ENCODE measurements around the gene MGMT.
A peak's percentile ranks its signal among the peaks of the same experiment; 100 is the strongest.

The MGMT gene

DNA sequence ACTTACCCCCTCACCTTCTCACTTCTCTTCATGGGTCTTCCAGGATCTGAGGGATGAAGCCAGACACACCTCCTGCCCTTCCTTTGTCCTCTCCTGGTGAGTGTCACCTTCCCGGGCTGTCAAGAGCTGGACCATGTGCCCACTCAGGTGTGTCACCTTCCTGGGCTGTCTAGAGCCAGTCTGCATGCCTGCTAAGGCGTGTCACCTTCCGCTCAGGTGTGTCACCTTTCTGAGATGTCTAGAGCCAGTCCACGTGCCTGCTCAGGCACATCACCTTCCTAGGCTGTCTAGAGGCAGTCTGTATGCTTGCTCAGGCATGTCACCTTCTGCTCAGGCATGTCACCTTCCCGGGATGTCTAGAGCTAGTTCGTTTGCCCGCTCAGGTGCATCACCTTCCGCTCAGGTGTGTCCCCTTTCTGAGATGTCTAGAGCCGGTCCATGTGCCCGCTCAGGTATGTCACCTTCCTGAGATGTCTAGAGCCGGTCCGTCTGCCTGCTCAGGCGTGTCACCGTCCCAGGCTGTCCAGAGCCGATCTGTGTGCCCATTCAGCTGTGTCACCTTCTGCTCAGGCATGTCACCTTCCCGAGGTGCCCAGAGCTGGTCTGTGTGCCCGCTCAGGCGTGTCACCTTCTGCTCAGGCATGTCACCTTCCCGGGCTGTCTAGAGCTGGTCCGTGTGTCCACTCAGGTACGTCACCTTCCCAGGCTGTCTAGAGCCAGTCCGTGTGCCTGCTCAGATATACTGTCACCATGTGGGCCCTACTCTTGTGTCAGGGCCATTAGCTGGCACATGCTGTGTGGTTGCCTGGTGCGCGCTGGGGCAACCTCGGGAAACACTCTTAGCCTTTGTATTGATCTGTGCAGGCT lies 251.7 kb downstream of the MGMT start:
- no peak for DNase-seq

DNA sequence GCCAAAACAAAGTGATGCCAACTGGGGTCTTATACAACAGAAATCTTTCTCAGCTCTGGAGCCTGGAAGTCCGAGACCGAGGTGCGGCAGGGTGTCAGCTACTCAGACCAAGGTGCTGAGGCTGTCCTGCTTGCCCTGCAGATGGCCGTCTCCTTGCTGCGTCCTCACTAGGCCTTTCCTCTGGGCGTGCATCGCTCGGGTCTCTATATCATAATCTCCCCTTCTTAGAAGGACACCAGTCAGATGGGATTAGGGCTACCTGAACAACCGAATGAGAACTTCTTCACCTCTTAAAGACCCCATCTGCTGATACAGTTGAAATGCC lies 252.3 kb downstream of the MGMT start:
- DNase-seq = no peak

DNA sequence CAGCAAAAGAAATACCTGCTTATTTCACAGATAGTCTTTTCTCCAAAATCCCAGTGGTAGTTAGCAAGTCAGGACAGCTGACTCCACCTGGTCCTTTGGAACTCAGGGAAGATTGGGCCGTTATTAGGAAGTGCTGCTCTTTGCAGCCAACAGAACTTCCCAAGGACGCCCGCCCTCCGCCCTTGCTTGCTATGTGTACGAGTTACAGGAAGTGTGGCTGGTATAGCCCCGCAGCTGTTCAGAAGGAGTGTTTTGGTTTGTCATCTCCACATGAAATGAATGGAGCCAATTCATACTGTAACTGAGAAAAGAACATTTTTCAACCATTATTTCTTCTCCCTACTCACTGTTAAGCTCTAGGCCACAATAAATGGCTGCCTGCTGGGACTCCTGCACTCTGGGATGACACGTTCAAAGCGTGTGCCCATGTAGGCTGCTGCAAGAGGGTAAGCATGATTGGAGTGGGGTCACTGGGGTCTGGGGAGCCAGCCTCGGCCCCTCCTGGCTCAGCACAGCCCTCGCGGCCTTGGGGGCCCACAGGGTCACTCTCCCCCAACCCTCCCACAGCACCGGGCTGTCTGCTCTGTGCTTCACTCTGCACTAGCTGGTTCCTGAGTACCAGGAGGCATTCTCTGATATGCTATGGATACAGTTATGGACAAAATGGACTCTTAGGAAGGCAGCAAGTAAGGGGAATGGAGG lies 253.0 kb downstream of the MGMT start:
- DNase-seq = peak; percentile 7

DNA sequence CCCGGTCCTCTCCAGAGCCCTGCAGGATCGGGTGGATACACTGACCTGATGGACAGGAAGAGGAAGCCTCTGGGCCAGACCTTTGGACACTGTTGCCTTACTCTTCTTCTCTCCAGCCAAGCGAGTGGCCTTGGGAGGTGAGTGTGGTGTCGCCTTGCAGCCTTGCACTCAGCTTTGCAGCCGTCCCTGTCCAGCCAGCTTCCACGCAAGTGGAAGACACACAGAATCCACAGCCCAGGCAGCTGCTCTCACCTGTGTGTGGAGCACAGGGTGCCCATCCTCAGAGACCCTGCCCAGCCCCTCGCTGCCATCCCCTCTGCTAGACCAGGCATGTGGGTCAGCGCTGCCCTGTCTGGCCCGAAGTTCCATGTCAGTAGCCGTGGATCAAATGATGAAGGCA lies 258.0 kb downstream of the MGMT start:
- DNase-seq = no peak

DNA sequence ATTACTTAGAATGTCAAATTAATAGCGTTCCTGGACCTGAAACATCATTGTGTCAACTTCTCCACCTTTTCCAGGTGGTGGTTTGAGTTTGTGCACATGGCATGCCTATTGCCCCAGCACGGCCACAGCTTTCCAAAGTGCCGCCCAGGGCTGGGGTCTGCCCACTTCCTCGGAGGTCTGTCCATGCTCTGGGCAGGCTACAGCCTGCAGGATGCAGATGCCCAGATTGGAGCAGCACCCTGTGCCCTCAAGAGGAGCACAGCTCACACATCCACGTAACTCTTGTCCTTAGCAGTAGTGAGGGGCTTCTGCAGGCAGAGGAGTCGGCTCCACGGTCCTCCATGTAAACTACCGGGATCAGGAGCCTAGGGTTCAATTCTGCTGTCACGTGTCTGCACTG lies 258.4 kb downstream of the MGMT start:
- DNase-seq = no peak

DNA sequence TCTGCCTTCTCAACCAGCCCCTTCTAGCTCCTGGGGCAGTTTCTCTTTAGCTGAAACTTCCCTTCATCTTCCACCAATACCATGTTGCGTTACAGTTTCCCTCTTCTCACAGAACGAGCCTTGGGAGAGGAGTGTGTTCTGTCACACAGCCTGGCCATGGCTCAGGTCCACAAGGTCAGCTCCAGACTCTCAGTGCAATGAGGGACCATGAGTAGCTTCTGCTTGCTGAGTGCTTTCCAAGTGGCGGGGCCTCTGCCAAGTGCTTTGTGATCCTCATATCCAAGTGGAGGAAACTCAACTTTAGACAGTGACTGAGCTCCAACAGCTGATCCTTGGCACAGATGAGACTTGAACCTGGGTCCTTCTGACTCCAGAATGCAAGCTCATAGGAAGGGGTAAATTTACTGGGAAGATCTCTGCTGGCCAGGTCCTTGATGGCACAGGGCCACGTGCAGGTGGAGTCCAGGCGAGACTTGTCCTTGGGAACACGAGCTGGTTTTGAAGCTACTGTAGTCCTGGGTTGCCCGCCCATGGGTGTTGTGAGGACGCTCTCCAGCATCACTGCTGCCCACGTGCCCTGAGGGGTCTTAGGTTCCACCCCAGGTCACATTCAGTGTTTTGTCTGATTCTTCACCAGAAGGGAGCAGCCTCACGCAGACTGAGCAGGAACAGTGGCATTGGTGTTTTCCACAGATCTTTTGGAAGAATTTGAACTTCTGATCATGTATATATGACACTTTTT lies 259.0 kb downstream of the MGMT start:
- no peak for DNase-seq

DNA sequence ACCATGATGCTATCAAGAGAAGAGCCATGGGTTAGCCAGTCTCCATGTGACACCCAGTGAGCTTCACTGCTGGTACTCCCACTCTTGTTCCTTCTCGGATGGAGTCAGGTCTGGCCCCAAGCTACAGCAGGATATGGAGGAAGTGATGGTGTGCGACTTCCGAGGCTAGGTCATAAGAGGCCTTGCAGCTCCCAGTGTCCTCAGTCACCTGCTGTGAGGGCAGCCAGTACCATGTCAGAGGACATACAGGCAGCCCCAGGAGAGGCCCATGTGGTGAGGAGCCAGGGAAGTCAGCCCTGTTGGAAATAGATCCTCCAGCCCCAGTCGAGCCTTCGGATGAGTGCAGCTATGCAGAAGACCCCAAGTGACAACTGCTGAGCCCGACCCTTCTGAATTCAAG lies 260.0 kb downstream of the MGMT start:
- no peak for DNase-seq

DNA sequence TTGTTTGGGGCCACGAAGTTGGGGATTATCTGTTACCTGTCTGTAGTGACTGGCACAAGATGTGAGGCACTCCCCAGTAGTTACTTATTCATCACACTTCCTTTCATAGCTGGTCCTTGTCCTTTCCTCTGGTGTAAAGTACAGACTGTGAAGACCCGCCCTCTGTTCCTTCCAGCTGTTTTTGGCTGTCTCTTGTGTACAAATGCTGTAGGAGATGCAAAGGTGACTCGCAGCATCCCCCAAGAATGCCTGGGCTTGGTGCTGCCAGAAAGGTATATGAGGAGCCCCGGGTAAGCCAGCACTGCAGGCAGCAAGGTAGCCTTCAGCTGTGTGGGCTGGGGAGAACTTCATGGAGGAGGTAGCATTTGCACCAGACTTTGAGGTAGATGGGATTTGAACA lies 260.5 kb downstream of the MGMT start:
- no peak for DNase-seq

DNA sequence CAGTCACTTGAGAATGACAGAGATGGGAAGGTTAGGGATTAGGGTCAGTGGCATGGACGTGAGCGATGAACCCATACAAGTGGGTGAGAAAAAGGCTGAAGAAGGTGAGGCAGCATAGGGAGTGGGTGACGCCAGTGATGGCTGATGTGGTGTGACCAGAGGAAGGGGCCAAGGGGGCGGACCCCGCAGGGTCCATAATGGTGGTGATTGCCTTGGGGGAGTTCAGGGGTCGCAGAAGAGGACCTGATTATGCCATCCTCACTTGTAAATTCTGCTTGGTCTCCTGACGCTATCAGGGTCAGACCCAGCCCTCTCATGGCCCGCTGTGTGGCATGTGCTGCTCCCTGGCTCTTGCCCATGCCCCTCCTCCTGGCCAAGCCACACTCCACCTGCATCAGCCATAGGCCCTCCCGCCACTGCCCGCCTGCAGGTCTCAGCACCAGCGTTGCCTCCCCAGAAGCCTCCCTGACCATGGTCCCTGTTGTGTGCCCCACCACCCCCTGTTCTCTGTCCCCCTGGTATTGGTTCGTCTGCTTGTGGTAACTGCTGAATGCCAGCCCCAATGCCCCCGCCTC lies 261.3 kb downstream of the MGMT start:
- no peak for DNase-seq

DNA sequence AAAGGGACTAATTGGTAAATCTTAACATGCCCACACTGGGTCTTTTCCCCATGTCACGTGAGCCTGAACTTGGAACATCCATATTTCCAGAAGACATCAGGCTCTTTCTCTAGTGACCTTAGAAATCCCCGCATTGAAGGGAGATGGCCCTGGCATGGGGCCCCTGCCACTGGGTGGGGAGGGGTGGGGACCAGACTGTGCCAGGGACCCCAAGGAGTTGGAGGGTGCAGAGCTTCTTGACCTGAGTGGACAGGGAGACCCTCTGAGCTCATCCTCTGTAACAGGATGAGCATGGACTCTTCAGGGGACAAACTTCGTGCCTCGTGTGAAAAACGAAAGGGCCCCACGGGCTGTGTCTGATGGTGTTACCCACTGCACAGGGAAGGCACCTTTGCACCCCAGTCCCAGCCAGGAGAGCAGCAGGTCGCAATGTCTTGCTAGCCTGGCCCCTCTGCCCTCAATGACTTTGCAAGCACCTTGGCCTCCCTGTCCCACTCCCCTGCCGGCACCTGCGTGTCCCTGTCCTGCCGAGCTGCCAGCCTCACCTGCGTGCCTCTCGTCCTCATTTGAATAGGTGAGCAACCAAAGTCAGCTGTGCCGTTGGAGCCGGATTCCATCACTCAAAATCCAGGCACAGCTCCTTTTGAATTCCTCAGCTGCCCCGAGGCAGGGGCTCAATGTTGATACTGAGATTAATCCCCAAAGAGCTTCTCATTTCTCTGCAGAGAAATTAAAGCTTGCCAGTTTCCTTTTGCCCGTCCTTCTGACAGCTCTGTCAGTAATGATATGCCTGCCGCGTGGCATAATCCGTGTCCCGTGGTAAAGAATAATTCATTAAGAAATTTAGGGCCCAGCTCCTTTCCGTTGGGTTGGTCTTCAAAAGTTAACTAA lies 262.1 kb downstream of the MGMT start:
- no peak for DNase-seq

DNA sequence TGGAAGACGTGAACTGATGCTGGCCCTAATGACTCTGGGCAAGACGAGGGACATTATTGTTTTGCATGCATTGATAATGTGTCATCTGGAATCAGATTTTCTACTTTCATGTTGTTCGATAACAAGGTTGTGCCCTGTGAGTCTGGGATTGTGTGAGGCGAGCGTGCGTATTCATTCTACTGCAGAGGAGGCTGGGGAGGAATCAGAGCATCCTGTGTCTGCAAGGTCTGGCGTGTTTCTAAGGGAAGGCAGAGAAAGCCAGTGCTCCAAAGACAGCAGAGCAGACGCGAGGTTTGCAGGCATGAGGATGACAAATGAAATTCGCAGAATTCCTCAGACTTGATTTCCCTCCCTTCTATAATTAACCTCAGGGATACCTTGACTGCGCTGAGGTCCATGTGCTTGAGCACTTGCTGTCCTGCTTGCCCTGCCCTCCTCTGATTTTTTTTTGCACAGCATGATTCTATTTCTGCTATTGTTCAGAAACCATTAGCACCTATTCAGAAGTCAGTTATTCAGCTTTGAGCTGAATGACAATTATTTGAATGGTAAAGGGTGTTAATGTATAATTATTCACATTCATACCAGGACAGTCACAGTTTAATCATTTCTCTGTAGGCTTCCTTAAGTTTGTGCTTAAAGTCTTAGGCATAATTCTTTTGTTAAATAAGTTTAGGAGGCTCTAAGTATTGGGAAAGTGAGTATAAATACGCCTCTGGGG lies 263.4 kb downstream of the MGMT start:
- DNase-seq = no peak

DNA sequence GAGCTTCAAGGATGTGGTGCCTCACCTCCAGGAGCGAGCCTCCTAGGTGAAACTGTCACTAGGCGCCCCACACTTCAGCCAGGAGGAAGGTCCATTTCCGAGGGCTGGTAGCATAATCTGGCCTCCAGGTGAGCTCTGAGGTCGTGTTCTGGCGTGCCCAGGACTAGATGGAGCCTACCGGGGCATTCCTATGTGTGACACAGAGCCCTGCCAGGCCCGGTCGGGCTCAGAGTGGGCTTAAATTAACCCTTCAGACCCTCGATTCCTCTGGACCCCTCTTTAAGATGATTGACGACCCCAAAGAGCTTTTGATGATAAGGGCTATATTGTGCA lies 263.9 kb downstream of the MGMT start:
- no peak for DNase-seq

DNA sequence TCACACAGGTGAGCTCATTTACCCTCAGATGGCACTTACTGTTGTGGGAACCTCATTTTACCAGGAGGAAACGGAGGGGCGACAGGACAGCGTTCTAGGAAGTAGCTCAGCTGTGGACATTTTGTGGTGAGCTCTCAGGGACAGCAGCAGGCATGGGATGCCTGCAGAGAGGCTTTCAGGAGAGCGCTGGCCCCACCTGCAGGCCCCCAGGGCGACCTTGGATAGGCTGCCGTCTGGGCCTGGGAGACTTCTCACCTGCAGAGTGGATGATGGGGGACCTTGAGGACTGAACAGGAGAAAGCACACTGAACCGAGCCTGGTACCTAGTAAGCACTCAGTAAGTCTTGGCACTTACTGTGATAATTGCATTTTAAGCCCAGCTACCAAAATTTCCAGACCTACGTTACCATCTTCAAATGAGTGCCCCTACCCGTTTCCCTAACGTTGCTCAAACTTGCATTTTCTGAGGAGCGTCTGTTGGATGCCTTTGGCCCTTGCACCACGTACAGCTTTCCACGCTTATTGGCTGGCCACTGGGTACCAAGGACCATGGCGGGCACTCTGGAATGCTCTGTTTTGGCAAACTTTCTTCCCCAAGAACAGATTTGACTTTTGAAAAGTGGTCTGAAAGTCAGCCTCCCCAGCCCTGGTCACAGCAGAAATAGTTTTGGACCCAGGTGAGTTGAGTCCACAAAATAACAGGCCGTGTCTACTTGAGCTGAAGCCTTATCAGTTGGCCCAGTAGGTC lies 273.7 kb downstream of the MGMT start:
- no peak for DNase-seq

DNA sequence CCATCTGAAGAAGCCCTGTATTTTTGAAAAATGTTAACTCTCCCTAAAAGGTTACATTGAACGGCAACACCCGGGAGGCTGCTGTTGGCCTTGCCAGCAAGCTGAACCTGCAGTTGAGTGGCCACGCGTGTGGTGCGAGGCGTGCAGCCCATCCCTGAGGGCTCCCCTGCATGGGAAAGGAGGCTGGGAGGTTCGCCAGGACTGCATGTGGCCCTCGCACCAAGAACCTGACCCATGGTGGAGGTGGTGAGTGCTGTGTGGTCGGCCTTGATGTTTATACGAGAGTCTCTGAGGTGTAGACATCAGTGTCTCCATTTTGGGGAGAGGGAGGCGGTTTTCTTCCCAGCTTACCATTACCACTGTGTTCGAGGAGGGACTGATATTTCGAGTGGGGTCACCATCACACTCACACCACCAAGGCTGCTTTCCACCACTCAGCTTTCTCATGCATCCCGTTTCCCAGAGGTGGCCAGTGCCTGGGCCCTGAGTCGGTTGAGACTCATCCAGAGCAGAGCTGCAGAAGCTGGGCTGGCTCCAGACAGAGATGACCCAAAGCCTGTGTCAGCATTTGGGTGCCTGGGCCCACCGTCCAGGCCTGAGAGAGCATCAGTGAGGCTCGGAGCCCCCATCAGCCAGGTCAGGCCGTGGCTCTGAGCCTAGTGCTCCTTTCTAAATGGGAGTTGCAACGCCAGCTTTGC lies 274.4 kb downstream of the MGMT start:
- no peak for DNase-seq

DNA sequence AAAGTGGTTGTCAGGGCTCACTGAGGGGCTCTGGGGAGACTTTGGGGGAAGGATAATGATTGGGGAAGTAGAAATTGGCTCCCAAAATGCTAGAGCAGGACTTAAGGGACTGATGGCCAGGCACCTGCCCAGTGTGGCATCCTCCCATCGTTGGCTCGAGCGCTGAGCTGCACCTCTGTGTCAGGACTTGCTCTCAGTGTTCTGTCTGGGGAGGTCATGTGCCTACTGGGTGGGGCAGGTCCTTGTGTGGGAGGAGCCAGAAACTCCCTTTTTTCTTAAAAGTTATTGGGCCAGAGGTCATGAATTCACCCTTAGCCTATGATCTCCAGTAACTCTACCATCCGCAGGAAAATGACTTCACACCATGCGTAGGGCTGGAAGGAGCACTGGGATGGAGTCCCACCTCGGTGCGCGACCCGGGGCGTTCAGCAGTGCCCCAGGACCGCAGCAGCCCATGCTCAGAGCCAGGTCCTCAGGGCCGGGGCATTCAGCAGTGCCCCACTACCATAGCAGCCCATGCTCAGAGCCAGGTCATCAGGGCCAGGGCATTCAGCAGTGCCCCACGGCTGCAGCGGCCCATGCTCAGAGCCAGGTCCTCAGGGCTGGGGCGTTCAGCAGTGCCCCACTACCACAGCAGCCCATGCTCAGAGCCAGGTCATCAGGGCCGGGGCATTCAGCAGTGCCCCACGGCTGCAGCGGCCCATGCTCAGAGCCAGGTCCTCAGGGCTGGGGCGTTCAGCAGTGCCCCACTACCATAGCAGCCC lies 275.1 kb downstream of the MGMT start:
- no peak for DNase-seq

DNA sequence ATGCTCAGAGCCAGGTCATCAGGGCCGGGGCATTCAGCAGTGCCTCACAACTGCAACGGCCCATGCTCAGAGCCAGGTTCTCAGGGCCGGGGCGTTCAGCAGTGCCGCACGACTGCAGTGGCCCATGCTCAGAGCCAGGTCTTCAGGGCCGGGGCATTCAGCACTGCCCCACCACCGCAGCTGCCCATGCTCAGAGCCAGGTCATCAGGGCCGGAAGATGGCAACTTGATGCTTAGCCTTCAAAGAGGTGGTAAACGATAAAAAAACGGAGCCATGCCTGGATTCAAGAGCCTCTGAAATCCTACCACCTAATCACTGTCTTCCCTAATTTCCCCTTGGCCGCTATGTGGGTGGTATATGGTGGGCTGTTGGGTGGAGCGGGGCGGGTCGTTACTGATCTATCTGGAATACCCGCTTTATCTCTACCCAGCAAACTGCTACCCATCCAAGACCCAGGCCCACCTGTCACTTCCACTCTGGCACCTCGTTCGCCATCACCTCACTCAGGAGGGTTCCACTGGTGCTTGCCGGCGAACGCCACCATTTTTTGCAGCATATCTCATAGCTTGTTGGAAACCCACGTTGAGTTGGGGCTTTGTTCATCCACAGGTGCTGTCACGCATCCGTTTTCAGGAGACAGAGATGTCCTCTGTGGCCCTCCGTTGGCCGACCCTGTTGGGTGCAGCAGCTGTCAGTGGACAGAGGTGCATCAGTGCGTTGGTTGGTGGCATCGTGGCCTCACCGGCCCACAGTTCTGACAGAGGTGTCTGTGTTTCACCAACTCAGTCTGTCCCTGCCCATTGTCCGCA lies 275.9 kb downstream of the MGMT start:
- peak; percentile 25 for DNase-seq

DNA sequence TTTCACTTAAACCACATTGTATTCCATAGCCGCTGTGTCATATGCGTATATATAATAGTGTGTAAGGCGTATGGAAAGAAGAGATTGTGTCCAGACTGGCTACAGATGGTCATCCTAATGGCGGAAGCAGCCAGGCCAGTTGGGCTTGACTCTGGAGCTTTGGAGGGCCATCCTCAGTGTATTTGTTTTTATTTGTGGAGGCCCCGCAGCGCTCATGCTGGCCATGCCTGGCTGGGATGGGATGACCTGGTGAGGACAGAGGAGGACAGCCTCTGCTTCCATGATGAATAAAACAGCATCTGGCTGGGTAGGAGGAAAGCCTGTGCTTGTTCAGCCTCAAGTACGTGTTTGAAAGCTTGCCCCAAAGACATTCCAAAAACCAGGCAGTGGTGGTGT lies 276.7 kb downstream of the MGMT start:
- DNase-seq = no peak

DNA sequence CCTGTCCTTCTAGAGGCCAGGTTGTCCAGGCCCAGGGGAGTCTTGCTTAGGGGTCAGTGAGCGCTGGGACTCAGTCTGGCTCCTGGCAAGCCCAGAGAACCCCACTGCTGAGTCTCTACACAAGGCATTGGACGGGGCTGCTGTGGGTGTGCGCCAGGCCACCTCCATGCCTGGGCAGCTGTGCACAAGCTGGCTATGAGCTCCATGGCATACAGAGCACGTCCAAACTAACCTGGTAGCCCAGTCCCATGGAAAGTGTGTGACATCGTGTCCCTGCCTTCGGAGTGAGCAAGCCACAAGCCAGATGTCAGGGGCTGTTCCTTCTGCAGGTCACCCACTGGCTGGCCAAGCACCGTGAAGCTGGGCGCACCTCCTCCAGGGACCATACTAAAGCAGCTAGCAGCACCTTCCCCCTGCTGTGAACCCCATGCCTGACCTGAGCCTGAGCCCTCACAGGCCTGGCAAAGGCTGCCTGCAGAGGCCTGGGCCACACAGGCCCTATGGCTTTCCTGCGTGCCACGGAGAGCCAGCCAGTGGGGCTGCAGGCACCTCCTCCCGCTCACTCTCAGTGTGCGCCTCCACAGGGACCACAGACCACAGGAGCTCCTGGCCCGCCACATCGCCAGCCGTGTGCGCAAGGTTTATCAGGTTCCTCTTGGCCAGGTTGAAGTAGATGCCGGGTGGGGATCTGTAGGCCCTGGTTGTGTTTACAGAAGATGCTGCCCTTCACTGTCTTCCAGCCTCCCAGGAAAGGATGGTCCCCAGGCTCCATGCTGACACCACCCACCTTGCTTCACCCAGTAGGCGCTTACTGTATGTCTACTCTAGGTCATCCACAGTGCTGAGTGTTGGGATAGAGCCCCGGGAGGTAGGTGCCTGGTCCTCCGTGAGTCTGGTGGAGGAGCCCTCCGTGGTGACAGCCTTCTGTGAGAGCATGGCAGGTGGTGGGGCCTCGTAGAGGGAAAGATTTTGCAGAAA lies 277.4 kb downstream of the MGMT start:
- DNase-seq = no peak

Data from activated CD8-positive, alpha-beta memory T cell treated with anti-CD3 and anti-CD28 coated beads, Interleukin-2, amount 50 U/mL, for 48 hours (primary cell).